ENCODE data around the gene SLITRK3.

The SLITRK3 gene, protein sequence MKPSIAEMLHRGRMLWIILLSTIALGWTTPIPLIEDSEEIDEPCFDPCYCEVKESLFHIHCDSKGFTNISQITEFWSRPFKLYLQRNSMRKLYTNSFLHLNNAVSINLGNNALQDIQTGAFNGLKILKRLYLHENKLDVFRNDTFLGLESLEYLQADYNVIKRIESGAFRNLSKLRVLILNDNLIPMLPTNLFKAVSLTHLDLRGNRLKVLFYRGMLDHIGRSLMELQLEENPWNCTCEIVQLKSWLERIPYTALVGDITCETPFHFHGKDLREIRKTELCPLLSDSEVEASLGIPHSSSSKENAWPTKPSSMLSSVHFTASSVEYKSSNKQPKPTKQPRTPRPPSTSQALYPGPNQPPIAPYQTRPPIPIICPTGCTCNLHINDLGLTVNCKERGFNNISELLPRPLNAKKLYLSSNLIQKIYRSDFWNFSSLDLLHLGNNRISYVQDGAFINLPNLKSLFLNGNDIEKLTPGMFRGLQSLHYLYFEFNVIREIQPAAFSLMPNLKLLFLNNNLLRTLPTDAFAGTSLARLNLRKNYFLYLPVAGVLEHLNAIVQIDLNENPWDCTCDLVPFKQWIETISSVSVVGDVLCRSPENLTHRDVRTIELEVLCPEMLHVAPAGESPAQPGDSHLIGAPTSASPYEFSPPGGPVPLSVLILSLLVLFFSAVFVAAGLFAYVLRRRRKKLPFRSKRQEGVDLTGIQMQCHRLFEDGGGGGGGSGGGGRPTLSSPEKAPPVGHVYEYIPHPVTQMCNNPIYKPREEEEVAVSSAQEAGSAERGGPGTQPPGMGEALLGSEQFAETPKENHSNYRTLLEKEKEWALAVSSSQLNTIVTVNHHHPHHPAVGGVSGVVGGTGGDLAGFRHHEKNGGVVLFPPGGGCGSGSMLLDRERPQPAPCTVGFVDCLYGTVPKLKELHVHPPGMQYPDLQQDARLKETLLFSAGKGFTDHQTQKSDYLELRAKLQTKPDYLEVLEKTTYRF

DNA sequence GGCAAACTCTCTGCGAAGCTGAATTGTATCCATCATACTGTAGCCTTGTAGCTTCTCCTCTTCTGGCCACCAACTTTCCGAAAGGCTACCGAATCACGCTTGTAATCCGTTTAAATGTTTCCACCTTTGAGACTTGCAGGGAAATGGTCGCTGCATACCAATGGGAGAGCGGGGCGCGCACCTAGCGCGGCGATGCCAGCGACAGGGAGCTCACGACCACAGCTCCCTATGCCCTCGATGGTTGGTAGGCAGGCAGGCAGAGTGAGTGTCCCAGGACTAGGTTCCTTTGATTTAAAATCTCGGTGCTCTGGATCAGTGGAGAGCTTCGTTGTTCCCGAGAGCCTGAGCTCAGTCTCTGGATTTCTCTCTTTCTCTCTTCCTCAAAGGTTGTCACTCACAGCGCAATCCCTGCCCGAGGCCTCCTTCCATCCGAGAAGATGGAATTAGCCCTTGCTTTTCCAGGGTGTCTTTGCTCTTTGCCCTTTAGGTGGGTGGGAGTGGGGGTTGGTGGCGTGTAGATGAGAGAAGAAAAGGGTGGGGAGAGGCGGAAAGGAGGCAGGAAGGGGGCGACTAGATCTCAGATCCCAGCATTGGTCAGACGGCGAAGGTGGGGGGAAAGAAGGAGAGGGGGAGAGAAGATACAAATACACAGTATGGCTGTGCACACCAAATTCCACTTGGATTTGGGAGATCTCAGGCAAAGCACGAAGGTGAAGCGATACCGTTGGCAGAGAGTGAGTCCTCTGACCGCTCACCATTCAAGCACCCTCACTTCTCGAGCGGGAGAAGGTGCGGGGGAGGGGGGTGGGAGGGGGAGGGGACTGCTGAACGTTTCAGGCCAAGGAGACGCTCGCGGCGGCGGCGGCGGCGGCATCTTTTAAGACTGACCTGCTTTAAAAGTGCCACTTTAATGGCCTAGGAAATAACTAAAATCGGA lies at the start of gene SLITRK3:
Gene SLITRK3, minus strand, starts transcription at position 745 of the 937 bp plus-strand sequence. CDS start 5,554 bp downstream, outside the sequence.
- DNase-seq (ENCODE audit: low spot score): no peak

DNA sequence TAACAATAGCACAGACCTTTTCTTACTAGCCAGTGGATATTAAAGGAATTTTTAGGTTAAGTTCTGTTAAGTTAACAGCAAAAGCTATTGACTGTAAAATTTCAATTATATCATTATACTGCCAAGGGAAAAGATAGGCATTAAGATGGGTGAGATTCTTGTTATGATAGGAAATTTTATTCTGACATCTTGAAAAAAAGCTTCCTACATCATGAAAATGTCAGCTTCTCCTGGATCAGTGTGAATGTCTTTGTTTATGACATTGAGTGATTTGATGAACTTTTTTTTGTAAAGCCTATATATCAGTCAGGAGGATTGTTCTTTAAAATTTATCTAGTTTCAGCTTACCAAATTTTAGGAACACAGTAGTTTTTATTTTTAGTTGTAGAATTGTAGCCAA lies 47.4 kb upstream of the SLITRK3 start:
- no peak for DNase-seq (ENCODE audit: low spot score)

DNA sequence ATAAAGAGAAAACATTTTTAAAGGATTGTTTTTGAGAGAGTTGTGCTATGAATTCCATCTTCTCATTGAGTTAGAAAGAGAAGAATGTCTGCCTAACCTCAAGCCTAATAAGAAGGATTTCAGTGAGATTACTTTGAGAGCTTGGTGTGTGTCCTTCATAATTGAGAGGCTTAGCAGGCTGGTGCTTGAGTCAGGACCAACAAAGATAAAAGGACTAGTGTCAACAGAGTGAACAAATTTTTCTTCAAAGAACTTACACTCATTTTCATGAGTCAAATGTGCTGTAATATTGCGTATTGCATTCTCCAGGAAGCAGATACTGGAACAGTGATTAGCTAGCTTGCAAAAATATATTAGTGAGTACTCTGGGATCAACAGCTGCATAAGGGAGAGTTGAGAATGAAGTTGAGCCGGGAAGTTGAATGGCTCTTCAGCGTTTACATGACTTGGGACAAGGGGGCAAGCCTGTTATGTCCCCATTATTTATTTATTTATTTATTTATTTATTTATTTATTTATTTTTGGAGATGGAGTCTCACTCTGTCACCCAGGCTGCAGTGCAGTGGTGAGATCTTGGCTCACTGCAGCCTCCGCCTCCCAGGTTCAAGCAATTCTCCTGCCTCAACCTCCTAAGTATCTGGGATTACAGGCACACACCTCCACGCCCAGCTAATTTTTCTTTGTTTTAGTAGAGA lies 37.5 kb upstream of the SLITRK3 start:
- no peak for DNase-seq (ENCODE audit: low spot score)

DNA sequence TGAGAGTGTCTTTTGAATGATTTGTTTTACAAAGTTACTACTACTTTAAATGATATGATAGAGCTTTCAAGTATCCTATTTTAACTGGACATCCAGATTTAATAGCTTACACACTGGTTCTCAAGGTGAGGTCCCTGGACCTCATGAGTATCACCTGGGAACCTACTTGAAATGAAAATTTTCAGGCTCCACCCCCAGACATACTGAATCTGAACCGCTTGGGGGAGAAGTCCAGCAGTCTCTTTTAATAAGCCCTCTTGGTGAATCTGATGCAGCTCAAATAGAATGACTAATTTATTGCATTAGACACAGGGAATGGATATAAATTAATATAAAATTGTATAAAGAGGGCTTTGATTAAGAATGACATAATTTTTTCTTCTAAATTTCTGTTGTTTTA lies 29.4 kb upstream of the SLITRK3 start:
- no peak for DNase-seq (ENCODE audit: low spot score)

DNA sequence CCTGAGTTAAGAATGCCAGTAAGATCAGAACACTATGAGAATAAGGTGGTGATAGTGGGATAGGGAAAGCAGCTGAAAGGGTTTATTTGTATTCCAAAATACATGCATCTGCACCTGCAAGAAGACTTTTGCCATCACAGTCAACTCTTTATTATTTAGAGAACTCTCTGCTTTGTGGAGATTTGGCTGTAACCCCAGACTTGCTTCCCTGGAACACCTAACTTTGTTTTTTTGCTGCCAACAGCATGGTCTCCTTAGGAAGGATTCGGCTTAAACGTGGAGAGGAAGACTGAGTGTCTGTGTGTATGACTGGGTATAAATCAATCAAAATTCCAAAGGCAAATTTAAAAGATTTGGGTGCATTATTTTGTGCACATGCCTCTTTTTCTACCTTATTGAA lies 21.6 kb upstream of the SLITRK3 start:
- no peak for DNase-seq (ENCODE audit: low spot score)

DNA sequence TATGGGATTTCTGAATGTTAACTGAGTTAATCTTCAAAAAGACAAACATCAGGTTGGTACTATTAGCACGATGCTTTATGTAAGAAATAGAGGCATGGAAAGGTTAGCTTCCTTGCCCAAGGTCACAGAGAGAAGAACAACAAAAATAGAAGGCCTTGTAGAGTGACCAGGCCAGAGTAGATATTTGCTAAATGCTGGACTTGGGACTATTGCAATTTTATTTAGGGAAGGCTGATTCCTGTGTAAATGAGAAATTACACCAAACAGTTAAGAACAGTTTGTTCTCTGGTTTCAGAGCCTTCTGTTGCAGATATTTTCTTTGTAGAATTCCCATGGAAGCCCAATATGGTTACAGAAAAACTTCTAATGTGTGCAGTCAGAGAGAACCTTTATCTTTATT lies 16.4 kb upstream of the SLITRK3 start:
- no peak for DNase-seq (ENCODE audit: low spot score)

DNA sequence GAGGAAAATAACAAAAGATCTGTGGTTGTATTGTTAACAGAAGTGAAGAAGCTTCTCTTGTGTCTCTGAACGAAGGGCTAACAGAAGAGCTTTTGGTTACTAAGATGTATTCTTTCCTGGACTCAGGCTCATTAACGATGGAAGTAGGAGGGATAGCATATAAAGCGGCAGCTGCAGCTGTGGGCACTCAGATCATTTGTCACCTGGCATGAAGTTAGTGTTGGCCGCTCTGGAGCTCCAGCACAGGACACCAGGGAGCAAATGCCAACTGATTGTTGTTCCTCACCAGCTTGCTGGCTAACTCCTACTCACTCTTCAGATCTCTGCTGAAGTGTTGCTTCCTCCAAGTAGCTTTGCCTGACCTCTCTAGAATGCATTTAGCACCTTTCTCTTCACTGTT lies 15.5 kb upstream of the SLITRK3 start:
- no peak for DNase-seq (ENCODE audit: low spot score)

DNA sequence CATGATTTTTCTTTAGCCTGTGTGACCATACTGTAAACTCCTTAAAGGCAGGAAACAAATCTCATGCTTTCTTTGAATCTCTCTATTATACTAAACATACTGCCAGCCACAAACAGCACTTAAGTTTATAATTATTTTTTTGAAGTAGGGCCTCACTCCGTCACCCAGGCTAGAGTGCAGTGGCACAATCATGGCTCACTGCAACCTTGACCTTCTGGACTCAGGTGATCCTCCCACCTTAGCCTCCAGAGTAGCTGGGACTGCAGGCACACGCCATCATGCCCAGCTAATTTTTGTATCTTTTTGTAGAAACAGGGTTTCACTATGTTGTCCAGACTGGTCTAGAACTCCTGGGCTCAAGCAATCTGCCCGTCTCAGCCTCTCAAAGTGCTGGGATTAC lies 14.5 kb upstream of the SLITRK3 start:
- DNase-seq (ENCODE audit: low spot score): no peak

DNA sequence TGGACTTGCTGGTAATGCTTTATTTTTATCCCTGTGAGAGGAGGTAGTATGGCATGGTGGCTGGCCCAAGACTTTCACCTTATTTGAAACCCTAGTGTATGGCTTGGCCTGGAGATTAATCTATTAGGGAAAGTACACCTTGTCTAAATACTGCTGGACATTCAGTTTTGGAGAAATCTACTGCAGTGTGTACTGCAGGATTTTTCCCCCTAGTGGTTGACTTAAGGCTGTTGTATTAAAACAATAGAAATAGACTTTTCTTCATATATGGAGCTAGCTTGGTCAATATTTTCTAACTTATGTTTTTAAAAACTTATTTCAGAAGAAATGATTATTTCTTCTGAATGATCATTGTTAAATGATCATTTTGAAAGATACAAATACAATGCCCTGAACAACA lies 13.9 kb upstream of the SLITRK3 start:
- DNase-seq (ENCODE audit: low spot score): no peak

DNA sequence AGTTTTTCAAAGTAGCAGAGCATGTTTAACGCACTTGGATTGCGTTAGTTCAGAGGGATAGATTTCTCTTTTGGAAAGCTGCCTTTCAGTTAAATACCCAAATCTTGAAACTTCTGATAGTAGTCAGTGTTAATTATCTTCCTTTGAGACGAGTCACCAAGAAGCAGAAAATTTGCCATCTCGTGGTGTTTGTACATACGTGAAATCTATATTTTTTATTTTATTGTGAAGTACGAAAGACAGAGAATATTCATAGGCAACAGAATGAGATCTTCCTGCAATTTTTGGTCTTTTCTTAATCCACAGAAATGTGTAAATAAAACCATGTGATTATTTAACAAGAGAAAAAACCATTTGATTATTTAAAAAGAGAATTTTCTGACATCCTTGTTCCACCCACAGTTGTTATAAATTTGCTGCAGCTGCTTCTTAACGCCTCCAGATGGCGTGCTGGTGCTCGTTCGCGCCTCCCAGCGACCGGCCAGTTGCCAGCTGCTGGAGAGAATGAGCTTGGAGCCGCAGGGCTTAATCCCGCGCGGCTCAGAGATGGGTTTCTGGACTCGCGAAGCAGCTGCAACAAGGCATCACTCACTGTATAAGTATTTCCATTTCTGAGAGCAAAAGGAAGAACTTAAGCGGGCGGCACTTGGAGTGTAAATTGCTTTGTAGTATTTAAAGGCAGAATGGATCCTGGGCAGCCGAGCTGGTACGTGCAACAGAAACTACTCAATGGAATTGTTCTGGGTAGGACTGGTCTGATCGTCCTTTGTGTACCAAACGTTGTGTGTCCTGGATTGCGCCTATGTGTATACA lies 10.5 kb upstream of the SLITRK3 start:
- peak; percentile 72 for DNase-seq (ENCODE audit: low spot score)

DNA sequence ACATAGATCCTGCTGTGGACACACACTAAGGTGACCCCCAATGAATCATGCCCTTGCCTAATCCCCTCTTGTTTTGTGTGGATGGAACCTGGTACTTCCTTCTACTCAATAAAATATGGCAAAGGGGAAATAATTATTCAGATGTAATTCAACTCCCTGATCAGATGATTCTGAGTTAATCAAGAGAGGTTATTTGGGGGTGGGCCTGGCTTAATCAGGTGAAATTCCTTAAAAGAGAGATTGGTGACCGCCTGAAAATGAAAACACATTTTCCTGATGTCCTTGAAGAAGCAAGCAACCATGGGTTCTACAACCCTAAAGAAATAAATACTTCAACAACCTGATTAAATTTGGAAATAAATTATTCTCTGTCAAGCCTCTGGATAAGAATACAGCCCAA lies 8.3 kb upstream of the SLITRK3 start:
- no peak for DNase-seq (ENCODE audit: low spot score)

DNA sequence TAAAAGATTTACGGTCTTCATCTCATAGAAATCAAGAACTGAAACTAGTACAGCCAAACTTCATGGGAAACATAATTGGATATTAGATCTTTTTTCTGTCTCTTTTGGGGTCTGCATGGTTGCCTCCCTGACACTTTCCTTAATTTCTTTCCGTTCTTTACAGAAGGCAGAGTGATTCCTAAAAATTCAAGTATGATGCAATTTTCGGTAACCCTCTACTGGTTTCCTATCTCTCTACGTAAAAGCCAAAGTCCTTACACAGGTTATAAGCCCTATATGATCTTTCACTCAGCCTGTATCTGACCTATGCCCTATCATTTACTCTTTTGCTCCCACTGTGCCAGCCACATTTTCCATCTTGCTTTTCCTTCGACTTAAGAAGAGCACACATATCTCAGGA lies 6.8 kb upstream of the SLITRK3 start:
- DNase-seq (ENCODE audit: low spot score): no peak

DNA sequence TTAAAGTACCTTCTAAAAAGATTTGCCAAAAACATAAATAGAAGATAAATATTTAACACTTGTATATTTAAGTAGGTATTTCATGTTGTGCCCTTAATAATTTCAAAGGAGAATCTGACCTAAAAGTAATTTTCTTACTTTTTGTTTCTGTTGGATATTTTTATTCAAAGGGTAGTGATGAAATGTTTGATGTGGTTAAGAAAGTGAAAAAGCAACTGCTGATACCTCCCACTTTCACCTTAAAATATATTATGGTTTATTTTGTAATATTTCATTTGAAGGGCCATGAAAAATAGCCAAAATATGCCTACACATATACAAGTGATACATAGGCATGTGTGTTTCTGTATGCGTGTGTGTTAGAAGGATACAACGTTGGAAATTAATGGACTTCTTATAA lies 5.8 kb upstream of the SLITRK3 start:
- DNase-seq (ENCODE audit: low spot score): no peak

DNA sequence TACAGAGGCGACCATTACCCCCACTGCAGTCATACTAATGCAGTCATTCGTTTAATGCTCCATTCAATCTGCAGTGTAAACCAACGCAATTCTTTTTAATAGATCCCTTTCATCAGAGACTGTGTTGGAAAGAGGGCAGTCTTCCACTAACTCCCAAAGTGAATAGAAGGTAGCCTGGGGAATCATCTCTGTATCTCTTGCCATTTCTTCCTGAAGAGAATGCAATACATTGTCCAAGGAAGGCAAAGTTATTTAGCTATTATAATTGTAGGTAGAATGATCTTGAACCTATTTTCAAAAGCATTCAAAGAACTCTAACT lies 1.3 kb upstream of the SLITRK3 start:
- DNase-seq (ENCODE audit: low spot score): no peak

DNA sequence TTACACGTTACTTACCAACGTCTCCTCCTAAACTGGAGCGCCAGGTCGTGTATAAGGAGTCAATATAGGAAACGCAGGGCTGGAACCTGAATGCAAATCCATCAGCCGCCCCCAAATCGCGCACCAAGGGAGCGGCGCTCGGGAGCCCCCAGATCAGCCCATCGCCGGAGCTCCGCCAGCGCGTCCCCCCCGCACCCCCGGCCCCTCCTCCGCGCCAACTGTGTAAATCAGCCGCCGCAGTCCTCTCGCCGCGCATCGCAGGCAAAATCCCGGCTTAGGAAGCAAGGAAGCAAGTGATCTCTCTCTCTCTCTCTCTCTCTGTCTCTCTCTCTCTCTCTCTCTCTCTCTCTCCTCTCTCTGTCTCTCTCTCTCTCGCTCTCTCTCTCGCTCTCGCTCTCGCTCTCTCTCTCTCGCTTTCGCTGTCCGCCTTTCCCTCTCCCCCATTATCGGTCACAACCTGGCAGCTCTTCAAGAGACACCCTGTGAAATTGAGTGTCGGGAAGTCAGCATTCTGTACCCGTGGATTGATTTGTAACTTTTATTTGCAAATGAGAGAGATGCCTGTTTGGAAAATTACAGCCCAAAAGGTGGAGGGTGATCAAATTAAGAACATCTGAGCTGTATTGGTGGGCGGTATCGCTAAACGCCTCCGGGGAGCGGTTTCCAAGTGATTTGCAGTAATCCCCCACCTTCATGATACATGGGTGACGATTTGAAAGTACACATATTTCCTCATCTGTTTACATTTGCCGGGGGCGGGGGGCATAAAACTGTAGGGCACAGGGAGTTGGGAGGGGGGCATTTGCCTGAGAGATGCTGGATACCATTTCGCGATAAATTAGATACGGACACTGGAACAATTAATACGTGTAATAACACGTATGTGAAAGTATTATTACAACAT lies 645 bp upstream of the SLITRK3 start:
- peak; percentile 25 for DNase-seq (ENCODE audit: low spot score)

DNA sequence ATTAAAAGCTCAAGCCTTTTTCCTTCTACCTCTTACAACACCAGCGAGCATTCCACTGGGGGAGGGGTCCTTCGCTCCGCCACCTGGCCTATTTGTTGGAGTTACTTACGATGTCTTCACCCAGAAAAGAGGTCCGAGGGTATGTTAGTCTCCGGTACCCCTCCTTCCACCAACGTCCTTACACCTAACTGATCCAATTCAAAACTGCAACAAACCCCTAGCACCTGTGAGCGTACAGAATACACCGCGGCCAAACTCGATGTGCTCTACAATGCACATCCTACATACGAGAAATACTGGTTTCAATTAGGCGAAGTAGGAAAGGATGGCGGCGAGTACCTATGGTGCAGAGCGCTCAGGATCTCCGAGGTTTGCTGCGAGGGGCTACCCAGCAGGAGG lies 944 bp downstream of the SLITRK3 start:
- DNase-seq (ENCODE audit: low spot score): no peak

DNA sequence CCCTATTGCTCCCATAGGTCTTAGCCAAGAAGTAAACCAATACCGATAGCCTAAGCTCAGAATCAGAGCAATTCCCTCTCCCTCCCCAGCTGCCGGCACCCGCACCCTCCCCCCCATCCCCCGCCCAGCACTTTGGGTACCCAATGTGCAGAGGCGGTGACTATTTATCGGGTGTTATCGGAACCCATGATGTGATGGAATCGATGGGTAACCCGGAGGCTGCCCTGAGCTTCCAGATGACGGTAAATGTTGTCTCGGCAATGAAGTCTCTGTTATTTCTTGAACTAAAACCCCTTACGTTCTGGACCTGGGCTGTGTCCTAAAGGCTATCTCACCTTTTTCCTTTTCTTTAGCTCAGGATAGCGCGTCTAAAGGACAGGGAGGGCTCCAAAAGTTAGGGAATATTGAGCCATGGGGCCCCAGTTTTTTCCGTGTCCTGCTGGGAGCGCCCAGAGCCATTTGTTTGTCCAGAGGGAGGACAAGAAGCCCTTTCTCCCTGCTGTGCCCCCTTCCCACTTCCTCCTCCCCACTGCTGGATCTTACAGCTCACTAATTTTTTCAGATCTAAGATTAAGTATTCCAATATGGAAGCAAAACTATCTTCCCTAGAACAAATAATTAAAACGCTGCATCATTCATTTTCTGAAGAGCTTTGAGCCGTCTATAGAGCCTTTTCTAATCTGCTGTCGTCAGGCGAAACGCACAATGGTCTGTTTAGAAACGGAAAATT lies 1.5 kb downstream of the SLITRK3 start:
- DNase-seq (ENCODE audit: low spot score): no peak

DNA sequence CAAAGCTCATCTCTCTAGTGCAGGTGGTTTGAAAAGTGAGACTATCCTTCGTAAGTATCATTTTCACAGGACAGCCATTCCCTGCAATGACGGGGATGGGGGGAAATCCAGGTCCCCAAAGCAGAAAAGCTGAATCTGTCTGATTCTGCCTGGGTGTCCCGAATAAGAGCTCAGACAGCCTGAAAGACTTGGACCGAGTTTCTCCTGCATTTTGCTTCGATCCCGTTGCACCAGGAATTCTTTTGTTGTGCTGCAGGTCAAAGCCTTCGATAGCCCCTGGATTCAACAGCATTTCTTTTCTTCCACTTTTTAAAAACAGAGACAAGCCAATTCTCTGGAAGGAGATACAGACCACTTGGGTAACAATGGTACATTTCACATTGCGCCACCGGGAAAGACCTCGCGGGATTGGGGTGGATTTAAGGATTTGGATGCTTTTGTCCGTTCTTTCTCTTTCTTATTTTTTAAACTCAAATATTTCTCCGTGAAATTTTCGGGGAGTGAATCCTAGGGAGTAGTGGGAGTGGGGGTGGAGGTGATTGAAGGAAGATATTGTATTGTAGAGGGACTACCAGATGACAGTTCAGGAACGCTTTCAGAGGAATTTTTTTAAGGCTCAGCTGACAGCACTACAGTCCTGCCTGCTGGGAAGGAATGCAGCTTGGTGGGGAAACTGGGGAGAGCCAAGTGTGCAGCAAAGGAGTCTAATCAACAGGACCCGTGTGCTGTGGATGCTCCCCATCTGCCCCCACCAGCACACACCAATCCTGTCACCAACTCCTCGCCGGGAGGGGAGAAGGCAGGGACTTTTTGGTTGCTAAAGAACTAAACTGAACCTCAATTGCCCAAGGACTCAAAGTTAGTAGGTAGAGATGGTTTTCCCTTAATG lies 2.6 kb downstream of the SLITRK3 start:
- no peak for DNase-seq (ENCODE audit: low spot score)

All from iPS-NIHi11 (cell line).